A673 (cell line): ENCODE measurements around the gene HOXD3.

Experiments used
- EZH2 ChIP-seq: fragments of 200-600 bp; sonication (generic); IDR thresholded peaks from 2 replicates; pipeline ENCODE4 v1.6.1; 2017; ENCODE audit warnings: borderline replicate concordance, low read depth, mild to moderate bottlenecking, mixed read lengths, antibody characterized with exemption, low read length; ENCODE audit not compliant: poor library complexity, severe bottlenecking
- TF ChIP-seq, protein P1 (sequence below): fragments of 300-800, 200-600 bp; sonication (generic); conservative IDR thresholded peaks from 2 replicates; pipeline ENCODE4 v1.5.1; 2017; ENCODE audit warnings: low read depth, mild to moderate bottlenecking, antibody characterized with exemption, low read length, moderate library complexity, mixed read lengths

DNA sequence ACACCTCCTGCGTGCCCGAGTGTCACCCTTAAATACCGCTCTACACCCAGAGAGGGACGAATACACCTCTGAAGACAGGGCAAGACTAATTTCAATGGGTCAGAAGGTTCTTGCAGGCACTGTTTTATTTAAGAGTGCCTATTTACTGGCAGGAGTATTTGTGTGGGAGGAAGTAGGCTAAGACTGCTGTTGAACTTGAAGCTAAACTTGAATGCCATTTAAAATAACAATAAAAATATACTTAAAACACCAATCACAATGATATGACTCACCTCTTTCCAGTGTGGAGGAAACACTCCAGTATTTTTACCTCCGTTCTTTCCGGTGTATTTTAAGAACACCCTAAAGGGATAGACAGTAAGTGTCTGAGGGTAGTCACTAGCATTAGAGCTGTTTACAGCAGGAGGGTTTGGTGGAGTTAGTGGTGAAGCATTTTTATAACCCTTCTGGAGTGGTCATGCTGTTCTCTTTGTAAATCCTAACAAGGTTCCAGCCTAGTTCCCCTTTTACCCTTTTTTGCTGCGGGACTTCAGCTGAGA, 21.7 kb downstream of the HOXD3 start:
- TF ChIP-seq, protein P1, sequence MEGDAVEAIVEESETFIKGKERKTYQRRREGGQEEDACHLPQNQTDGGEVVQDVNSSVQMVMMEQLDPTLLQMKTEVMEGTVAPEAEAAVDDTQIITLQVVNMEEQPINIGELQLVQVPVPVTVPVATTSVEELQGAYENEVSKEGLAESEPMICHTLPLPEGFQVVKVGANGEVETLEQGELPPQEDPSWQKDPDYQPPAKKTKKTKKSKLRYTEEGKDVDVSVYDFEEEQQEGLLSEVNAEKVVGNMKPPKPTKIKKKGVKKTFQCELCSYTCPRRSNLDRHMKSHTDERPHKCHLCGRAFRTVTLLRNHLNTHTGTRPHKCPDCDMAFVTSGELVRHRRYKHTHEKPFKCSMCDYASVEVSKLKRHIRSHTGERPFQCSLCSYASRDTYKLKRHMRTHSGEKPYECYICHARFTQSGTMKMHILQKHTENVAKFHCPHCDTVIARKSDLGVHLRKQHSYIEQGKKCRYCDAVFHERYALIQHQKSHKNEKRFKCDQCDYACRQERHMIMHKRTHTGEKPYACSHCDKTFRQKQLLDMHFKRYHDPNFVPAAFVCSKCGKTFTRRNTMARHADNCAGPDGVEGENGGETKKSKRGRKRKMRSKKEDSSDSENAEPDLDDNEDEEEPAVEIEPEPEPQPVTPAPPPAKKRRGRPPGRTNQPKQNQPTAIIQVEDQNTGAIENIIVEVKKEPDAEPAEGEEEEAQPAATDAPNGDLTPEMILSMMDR: no peak
- TF ChIP-seq EZH2: no peak
